Glomerular visceral epithelial cell (primary cell): Measurements from ENCODE around the gene FASTK.

Source experiments
- DNase-seq: peaks from one replicate; pipeline ENCODE4 v3.0.0-alpha.2; 2016; ENCODE audit errors: extremely low spot score

Gene FASTK, protein sequence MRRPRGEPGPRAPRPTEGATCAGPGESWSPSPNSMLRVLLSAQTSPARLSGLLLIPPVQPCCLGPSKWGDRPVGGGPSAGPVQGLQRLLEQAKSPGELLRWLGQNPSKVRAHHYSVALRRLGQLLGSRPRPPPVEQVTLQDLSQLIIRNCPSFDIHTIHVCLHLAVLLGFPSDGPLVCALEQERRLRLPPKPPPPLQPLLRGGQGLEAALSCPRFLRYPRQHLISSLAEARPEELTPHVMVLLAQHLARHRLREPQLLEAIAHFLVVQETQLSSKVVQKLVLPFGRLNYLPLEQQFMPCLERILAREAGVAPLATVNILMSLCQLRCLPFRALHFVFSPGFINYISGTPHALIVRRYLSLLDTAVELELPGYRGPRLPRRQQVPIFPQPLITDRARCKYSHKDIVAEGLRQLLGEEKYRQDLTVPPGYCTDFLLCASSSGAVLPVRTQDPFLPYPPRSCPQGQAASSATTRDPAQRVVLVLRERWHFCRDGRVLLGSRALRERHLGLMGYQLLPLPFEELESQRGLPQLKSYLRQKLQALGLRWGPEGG

DNA sequence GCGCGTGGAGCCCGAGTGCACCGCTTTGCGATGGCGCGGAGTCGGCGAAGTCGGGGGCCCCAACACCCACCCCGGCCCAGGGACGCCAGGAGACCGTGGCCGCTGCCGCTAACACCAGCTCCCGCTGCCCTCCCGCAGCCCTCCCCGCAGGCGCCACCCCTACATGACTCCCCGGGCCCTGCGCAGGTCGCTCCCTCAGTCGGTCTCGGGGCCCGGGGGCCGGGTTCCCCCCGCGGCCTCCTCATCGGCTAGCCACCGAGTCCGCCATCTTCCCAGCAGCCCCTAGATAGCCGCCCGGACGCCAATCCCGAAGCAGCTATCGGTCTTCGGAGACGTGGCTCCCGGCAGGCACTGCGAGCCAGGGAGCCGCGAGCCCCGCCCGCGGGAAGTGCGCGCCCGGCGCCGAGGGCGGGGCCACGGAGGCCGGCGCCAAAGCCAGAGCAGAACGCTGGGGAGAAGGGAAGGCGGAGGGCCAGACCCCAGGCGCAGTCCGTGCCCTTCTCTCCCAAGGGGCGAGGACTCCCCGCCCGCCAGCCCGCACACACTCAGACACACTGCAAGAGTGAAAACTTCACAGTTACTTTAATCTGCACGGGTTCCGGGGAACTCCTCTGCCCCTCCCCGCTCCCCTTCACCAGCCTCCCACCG, at the start of gene FASTK:
Gene FASTK (minus strand): TSS at position 288 of the 648 bp plus-strand sequence. CDS start 43 bp downstream, at position 245.
- DNase-seq: peak; percentile 91

DNA sequence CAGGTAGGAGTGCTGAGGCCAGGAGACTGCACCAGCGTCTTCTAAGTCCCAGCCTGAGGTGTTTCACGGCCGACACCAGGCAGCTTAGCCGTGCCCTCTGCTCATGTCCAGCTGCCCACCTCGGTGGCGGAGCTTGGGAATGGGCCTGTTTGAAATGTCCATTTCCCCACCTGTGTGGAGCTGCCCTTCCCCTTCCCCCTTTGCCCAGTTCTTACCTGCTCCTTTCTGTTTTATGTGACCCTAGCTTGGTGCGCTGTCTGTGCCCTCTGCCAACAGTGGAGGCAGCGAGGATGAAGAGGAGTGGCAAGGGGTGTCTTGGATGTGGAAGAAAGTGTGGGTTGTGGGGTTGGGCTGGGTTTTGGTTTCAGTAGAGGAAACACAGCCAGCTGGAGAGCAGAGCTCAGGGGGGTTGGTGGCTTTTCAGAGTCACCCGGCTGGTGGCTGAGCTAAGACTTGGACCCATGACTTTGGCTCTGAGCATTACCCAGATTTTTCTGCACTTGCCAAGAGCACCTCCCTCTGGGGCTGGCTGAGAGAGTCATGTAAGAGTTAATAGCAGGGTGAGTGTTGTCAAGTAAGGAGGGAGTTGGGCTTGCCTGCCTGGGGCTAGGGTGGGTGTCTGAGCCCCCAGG, 49.5 kb upstream of the FASTK start:
- no peak for DNase-seq

DNA sequence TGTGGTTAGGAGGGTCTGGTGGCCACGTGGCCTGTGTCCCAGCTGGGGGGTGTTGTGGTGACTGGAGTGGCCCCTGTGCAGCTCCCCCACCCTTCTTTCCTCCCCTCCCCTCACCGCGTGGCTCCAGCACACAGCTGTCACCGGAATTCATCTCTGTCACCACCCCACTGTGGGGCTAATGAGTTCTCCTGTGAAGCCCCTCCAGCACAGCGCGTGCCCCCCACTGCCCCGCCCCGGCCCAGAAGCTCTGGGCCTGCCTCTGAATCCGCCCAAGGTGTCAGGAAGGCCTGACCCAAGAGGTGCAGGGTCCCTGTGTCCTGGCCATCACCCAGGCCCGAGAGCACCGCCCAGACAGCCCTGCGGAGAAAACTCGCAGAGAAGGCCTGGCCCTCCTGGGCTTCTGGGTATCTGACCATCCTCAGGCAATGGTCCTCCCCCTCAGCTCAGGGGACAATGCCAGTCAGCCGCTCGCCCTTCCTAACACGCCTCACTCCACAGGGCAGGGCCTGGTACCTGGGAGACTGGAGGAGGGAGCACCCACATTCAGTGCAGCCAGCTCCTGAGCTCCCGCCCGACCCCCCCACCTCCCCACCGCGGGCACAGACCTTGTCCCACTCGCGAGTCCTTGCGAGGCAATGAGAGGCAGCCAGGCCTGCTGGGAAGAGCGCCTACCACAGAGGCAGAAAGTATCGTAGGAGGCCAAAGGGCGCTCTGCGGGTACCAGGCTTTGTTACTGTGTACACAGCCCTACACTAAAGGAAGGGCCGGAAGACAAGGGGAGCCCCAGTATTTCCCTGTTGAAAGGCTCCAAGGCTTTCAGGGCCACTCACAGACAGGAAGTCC, 48.7 kb upstream of the FASTK start:
- DNase-seq: no peak

DNA sequence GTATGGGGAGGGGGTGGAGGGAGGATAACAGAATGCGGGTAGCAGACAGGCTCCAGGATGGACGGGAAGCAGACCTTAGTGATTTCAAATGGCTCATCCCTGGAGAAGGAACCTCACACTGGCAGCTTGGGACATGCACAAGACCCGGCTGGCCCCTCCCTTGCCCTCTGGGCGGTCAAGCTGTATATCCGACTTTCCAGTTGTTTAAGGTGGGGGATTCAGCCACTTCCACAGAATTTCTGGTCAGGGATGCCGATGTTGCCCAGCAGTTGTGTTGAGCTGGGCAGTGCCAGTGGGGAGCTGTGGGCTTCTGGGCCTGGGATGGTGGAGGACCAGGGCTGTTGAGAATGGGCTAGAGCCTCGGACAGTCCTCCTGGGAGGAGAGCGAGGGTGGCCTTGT, 48.1 kb upstream of the FASTK start:
- no peak for DNase-seq

DNA sequence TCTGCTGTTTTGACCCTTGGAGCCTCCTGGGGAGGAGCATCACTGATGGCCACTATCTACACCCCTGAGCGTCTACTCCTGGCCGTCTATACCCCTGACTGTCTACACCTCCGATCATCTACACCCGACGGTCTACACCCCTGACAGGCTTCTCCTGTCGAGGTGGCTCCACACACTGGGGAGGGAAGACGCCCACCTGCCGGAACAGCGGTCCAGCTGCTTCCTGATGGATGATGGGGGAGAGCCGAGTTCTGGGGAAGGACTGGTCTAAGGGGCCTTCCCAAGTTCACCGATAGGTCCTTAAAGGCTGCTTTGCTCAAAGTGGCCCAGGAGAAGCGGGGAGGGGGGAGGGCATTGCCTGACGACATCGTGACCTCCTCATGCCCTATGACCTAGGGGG, 47.5 kb upstream of the FASTK start:
- DNase-seq: no peak

DNA sequence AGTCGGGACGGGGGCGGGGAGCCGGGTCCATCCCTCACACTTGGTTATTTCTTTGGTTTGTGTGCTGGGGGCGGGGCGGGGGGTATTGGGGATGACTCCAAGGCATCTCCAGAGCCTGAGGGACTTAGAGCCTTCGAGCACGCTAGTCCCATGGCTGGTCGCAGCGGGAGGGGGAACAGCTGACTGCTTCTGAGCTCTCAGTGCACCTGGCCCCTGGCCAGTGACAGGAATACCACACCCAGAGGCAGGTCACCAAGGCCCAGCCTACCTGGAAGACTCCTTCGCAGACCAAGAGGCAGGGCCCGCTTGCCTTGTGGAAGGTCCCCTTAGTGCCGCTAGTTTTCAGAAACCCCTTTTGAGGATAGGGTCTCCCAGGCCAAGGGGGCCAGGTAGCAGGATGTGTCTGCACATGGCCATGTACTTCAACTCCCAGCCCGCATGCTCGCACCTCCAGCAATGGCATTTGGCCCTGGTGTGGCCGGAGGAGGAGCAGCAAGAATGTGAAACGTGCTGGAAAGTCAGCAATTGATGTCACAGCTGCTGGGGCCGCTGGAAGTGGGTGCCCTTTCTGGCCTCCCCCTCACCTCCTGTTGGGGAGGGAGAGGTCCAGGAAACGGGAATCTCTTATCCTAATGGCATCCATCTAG, 46.0 kb upstream of the FASTK start:
- DNase-seq: no peak

DNA sequence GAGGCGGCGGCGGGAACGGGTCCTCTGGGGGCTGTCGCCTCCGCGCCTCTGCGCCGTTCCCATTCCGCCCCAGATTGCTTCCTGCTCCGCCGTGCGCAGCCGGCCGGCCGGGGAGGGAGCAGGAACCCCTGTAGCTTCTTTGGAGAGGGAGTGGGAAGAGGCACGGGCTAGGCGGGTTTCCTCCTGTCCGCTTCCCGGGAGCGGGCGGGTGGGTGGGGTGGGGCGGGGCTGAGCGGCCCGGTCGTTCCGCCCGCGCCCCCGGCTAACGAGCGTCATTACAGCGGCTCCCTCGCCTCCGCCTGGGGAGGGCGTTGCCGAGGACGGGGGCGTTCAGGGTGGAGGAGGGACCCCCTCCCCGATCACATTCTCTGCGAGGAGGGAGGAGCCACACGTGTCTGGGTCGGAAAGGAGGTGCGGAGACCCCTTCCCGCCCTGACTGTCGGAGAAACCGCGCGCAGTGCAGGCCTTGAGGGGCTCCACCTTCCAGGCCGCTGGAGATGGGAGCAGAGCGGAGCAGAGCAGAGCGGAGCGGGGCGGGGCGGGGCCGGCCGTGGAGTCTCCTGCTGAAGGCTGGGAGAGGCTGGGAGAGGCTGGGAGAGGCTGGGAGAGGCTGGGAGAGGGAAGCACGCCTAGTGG, 45.4 kb upstream of the FASTK start:
- DNase-seq: no peak

DNA sequence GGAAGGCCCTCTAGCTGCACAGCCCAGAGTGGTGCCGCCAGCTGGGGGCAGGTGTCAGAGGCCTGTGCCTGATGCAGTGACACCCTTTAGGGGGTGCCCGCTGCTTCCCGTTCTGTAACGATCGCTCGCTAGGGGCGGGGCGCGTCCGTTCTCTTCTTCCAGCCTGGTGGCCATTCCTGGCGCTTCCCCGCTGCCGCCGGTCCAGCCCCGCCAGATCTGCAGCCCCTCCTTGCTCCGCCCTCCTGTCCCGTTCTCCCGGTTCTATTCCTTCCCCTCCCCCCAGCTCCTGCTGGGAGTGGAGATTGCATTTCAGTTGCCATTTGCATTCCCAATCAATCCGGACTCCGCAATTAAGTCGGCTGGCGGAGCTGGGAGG, 44.8 kb upstream of the FASTK start:
- no peak for DNase-seq

DNA sequence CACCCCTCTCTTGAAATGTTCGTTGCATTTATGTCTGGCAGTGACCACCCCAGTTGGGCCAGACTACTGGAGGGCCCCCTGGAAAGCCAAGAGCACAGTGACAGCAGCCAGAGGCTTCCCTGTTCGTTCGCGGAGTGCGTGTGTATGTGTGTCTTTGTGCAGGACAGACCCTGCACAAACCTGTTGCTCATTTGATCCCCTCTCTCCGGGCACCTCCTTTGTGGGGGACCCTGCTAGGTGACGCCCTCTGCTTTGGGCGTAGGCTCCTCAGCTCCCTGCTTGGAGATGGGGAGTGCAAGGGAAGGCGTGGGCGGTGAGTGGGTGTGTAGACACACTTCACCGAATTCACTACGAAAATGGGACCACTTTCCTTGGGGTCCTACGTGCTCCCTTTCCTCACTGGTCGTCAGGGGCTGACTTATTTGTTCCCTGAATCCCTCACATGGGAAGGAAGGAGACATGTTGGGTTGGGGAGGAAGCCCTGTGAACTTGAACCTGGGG, 44.3 kb upstream of the FASTK start:
- DNase-seq: no peak

DNA sequence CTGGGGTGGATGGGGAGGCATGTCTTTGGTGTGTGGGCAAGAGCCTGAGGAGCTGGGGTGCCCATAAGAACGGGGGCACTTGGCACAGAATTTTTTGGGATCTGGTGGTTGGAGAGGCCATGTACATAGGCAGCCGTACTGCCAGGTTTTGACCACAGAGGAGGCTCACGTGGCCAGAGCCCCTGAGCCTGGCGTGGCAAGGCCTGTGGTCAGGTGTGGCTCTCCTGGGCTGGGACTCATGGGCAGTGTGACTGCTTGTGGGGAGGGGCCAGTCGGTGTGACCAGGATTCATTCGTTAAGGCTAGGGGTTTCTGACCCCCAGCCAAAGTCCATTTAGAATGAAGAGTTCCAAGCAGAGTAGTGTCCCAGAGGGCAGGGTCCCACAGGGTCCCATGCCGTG, 43.9 kb upstream of the FASTK start:
- no peak for DNase-seq

DNA sequence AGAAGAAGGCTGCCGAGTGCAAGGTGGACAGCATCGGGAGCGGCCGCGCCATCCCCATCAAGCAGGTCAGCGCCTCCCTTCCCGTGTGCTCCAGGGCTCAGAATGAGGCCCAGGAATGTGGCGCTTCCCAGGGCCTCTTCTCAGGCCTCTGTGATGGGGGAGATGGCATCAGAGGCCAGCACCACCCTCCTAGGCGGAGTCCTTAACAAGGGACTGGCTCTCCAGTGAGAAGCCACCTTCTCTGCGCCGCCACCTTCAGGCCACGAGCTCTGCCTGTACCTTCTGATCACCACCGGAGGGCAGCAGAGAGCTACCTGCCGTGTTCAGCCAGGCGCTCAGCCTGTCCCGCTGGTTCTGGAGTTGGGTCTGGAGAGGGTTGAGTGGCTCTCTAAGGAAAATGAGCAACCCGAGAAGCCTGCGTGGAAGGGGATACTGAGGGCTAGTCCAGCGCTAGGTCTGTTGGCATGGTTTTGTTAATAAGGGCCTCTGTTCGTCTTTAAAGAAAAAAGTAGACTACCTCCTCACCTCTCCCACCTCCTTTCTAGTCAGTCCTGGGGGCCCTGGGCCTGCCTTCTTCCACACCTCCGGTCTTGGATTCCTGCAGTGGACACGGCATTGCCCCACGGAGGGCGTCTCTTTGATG, 43.3 kb upstream of the FASTK start:
- peak; percentile 80 for DNase-seq

DNA sequence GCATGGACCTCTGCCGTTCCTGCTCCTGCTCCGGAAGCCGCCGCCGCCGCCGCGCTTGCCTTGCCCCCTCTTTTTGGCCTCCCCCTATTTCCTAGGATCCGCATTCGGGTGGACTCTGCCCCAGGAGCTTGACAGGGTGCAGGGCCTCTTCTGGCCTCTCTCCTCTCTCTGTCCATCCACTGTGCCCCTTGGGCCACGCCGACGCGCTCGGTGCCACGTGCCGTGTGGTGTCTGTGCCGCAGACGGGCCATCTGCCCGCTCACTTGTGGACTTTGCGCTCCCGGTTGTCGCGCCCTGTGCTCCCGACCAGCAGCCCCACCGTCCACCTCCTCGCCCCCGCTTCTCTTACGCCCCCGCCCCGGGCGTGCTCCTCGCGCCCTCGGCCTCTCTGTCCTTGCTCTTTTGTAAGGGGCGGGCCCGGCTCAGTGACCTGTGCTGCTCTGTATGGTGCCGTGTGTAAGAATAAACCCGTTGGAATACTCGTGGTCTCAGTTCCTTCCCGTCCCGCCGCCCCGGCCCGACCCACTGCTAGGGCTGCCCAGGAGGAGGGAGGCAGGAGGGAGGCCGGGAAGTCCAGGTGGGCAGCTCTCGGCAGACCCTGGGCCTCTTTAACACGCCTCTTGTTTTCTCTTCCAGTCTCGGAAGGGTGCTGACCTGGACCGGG, 42.7 kb upstream of the FASTK start:
- no peak for DNase-seq

DNA sequence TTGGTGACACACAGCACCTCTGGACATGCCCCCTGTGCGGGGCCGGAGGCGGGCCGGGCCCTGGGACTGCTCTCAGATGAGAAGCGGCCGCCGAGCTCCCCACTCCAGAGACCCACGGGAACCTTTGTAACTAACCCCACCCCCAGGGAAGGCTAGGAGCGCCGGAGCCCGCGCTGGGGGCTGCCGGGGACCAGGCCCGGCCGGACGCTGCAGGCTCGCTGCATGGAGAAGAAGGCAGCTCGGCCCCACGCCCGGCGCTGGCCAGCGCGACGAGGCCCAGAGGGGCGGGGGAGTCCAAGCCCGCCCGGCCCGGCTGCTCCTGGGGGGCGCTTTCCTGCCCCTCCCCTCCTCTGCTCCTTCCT, 42.2 kb upstream of the FASTK start:
- DNase-seq: no peak

DNA sequence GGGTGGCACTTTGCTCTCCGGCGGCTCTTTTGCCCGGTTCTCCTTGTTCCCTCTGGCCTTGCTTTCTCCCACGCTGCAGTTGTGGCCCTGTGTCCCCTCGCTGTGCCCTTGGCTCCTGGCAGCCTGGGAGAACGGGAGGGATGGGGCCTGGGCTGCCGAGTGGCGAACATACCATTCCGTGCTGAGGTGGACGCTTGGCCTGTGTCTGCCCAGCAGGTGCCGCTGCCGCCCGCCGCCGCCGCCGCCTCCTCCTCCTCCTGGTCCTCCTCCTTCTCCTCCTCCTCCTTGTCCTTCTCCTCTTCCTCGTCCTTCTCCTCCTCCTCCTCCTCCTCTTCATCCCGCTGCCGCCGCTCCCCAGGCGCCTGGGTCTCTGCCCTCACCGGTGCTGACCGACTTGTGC, 41.7 kb upstream of the FASTK start:
- DNase-seq: no peak

DNA sequence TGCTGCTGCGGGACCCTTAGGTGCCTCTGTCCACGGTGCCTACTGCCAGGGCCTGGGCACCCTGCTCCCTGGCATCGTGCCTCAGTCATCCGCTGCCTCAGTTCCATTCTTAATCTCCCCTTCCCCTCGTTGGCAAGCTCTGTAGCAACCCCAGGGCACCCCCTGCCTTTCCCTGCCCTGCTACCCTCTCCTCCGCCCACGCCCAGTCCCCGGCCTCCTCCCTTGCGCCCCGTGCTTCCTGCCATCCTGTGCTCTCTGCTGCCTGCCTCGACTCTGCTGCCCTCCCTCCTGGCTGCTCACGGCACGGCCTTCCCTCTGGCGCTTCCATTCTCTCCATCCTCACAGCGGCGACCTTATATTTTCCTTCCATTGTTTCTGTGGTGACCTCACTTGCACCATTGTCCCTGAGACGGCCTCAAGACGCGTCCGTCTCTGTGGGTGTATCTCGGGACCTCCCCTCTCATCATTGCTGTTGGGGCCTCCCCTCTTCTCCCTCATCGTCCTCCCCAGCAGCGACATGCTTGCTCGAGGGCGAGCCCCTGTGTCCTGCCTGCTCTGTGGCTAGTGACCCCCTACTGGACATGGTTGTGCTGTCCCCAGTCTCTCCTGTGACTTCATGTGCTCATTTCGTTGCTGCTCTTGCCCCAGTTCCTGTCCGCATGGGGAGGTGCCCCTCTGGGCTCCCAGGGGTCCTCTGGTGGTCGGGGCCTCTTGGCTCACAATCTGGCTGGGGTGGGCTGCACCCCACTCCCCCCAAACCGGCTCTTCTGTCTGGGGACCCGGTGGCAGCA, 41.0 kb upstream of the FASTK start:
- DNase-seq: no peak

DNA sequence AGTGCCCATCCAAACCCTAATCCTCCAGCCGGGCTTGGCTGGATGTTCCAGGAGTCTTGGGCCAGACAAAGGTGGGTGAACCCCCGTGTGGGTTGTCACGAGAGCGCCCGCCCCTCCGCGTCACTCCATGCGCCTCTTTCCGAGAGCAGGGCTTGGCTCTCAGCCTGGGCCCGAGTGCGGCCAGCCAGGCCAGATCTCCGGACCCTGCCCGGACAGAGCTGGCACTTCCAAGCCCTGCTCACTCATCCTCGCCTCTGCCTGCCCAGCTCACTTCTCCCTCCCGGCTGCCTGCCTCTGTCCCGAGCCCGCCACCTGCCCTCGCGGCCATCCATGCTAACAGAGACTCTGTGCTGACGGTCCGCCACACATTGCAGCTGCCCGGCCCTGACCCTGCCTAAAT, 40.3 kb upstream of the FASTK start:
- DNase-seq: no peak

DNA sequence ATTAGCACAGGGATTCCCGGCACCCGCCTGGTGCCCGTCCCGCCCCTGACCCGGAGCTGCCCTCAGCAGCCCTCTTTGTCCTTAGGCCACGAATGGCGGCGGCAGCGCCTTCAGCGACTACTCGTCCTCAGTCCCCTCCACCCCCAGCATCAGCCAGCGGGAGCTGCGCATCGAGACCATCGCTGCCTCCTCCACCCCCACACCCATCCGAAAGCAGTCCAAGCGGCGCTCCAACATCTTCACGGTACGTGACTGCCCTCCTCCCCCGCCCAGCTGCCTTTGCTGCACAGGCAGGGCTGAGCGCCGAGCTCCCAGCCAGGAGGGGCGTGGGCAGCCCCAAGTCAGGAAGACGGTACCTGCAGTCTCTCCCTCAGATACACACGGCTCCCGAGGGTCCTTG, 39.3 kb upstream of the FASTK start:
- DNase-seq: no peak

DNA sequence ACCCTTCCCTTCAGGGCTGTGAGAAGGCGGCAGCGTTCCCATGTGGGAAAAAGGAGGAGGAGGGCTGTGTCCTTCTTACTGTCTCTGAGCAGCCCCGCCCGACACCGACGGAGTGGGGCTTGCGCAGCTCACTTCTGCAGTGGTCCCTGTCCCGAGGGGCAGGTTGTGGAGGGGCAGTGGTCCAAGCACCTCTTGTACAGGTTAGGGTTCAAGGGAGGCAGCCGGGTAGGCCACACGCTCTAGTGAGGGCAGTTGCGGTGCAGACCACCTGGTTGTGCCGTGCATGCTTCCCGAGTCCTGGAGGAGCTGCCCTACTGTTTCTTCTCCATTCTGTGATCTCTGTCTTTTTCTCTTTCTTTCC, 38.4 kb upstream of the FASTK start:
- no peak for DNase-seq
